Mononuclear cell (primary cell): Measurements from ENCODE around the gene DRC1. TPM values are rescaled to one million over a fixed set of nuclear protein-coding genes. Genes with fewer than 3 reads are reported as not detected.

ENCODE experiments used
- H3K27me3 ChIP-seq: 2 replicates; pipeline ENCODE4 v1.6.0; 2011; ENCODE audit warnings: low read length, control low read depth; ENCODE audit not compliant: insufficient read depth
- H3K4me1 ChIP-seq: 2 replicates; pipeline ENCODE4 v1.5.1; 2011; ENCODE audit warnings: mild to moderate bottlenecking, low read length, control low read depth; ENCODE audit not compliant: insufficient read depth
- H3K4me3 ChIP-seq: 2 replicates; pipeline ENCODE4 v1.5.1; 2011; ENCODE audit warnings: mild to moderate bottlenecking, low read length, moderate library complexity
- H3K9me3 ChIP-seq: 2 replicates; pipeline ENCODE4 v1.5.1; 2011; ENCODE audit warnings: low read depth, mild to moderate bottlenecking, control low read depth, low read length
- total RNA-seq: library from RNA; depleted of rRNA; stranded (reverse); fragments of >200 nt; gene quantifications from one replicate; pipeline ENCODE4 v1.2.3, GENCODE V29; 2012

Gene DRC1
- total RNA-seq, 1 donor = not detected

DNA sequence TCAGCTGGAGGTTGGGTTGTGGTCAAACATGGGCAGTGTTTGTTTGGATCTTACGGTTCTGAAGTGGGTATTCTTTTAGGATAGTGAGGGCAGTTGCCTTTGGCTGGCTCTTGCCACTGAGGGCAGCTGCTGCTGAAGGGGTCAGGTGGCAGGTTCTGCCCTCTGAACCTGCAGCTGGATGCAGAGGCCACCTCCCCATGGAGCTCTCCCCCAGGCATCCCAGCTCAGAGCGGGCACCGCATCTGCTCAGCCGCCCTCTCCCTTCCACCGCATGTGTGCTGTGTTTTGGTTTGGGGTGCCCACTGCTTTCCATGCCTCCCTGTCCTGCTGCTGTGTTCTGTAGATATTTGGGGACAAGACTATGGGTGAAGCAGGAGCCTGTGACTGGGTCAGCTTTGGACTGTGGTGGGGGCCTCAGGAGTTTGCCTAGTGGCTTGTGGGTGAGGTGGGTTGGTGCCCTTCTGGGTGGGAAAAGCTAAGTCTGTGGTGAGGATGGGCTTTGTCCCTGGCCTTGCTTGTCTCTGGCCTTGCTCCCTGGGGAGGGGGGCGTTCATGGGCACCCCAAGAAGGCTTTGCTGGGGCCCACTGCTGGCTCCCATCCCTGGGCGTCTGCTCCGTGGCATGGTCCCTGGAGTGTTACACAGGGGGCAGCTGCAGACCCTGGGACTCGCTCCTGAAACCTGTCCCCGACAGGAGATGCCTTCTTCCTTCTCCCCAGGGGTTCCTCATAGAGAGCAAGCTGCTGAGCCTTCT lies 47.7 kb downstream of the DRC1 start:
- no peak overlapping the region for H3K4me3 ChIP-seq
- no peaks in the 10 kb centered on the region for H3K4me1 ChIP-seq
- no peaks in the 10 kb centered on the region for H3K27me3 ChIP-seq
- H3K9me3 ChIP-seq = no peaks in the 10 kb centered on the region

DNA sequence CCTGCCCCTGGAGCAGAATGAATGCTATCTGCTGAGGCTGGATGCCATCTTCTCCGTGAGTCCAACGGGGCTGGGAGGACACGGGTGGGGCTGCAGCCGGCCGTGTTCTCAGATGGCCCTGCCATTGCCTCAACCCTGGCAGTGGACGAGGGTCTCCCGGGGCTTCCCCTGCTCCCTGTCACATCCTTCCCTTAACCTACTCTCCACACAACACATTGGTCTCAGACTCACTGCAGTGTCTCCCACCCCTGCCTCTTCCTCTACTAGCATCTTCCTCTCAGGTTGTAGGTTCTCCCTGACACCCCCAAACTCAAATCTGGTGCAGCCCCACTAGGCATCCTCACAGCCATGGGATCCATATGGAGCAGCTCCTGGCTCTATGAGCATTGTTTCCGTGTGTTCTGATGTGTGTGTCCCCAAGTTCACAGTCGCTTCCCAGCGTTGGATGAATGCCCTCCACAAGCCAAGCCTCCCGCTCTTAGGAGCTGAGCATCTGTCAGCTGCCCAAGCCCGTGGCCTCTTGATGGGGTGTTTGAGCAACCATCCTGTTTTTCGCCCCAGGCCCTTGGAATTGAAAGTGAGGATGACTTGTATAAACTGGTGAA lies 48.4 kb downstream of the DRC1 start:
- Histone ChIP-seq H3K4me3 (no peak overlapping the region), H3K27me3 (no peaks in the 10 kb centered on the region), H3K4me1 (peaks cover 3% of the 10 kb centered on the region), H3K9me3 (no peaks in the 10 kb centered on the region)

DNA sequence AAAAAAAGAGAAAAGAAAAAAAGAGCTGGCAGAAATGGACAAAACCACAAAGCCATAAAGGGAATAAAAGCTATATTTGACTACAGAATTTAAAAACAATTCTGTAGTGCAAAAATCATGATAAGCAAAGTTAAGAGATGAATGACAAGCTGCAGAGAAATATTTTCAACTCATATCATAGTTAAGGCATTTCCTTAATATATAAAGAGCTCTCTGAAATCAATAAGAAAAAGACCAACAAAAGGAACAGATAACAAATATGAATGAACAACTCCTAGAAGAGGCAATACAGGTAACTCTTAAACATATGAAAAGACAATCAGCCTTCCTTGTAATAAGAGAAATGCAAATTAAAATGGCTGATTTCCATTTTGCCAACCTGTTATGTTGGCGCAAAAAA lies 50.0 kb downstream of the DRC1 start:
- no peak overlapping the region for H3K4me3 ChIP-seq
- H3K4me1 ChIP-seq = peaks cover 19% of the 10 kb centered on the region
- no peaks in the 10 kb centered on the region for H3K27me3 ChIP-seq

DNA sequence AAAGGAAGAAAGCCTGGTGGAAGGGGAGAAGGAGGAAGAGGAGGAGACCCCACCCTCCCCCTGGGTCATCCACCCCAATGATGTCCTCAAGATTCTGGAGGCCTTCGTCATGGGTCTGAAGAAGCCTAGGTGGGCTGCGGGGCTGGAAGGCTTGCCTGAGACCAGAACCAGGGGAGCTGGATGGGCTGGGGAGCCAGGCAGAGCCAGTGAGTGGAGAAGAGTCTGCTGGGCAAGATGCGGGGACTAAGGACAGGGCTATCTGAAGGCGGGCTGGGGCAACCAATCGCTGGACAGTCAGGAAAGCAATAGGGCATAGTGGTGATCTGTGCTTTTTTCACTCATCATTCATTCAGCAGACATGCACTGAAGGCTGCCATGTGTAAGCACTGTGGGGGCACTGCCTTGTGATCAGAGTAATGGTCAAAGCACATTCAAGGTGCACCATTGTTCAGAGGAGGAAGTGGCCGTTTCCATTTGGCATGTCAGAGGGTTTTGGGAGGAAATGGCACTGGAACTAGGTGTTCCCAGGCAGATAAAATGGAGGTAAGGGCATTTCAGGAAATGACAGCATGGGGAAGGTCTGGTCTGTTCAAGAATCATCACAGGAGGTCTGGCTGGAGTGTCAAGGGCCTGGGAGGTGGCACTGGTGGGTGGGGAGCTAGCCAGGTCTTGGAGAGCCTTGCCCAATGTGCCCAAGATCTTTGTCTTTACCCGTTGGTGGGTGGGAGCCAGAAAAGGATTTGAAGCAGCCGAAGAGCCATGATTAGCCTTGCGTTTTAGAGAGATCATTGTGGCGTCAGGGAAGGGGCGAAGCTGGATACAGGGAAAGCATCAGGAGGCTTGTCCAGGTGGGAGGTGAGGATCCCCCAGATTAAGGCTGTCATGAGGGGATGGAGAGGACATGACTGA lies 52.0 kb downstream of the DRC1 start:
- Histone ChIP-seq H3K4me3 (no peak overlapping the region), H3K27me3 (no peaks in the 10 kb centered on the region), H3K9me3 (no peaks in the 10 kb centered on the region), H3K4me1 (peaks cover 38% of the 10 kb centered on the region)

More for the DNA sequence above, 50.0 kb downstream of the DRC1 start:
- H3K9me3 ChIP-seq = no peaks in the 10 kb centered on the region

DNA sequence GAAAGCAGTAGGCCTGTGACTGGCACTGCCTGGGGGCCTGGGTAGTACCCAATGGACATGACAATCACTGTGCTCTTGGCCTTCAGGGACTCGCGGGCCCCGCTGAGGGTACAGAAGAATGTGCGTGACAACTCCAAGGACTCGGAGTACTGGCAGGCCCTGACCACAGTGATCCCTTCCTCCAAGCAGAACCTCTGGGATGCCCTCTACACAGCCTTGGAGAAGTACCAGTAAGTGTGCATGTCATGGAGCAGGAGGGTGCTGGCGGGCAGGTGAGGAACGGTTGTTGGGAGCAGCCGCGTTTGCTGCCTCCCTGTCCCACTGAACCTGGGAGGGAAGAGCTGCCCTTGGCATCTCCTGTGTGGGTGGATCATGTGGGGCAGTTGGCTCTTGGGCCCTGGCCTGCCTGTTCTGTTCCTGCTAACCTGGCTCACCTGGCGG lies 52.9 kb downstream of the DRC1 start:
- Histone ChIP-seq H3K9me3 (no peaks in the 10 kb centered on the region), H3K4me1 (peaks cover 43% of the 10 kb centered on the region), H3K4me3 (no peak overlapping the region), H3K27me3 (no peaks in the 10 kb centered on the region)

DNA sequence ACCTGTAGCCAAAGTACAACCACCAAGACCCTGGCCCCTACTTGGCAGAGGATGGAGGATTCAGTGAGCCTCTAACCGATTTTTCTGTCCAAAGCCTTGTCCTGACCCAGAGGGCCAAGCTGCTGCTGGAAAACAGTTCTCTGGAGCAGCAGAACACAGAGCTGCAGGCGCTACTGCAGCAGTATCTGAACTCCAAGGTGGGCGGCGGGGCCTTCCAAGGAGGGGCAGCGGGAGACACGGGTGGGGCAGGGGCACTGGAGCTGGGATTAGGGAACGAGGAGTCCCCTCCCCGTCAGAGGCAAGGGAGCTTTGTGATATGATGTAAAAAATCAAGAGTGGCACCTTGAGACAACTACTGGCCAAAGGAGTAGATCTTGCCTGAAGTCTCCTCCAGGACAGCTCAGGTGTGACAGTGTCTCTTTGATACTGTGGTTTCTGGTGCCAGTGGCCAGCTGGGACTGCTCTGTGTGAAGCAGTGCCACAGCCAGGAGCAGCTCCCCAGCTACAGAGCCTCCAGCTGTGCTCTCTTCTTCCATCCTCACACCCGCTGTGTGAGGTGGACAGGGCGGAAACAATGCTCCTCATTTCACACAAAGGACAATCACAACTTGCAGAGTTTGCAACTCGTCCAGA lies 53.4 kb downstream of the DRC1 start:
- Histone ChIP-seq H3K9me3 (no peaks in the 10 kb centered on the region), H3K4me1 (peaks cover 43% of the 10 kb centered on the region), H3K4me3 (no peak overlapping the region), H3K27me3 (no peaks in the 10 kb centered on the region)

DNA sequence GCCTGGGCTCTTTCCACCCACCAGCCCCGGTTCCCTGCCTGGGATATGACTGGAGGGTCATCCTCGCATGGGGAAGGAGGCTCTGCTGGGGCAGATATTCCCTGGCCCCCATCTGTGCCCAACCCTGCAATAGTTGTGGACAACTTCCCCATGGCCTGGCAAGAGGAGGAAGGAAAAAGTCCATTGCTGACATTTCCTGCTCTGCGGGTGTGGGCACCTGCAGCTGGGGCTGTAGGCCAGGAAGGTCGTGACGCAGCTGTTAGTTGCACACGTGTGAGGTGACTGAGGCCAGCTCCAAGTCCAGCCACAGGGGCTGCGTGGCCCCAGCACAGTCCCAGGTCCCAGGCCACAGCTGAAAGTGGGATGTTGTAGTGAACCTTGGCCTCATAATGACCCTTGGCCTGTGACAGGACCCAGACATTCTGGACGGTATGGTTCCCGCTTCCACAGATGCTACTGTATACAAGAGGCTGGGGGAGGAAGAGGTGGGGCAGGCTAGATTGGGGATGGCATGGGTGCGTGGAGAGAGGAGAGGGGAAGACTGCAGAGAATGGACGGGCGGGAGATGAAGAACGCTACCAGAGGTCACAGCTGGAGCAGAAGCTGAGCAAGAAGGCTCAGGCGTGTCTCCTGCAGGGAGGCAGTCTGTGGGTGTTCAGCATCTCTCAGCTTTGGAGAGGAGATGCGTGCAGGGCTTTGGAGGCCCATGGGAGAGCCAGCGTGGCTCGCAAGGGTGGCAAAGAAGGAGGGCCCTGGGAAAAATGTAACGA lies 54.1 kb downstream of the DRC1 start:
- H3K4me3 ChIP-seq = no peak overlapping the region

DNA sequence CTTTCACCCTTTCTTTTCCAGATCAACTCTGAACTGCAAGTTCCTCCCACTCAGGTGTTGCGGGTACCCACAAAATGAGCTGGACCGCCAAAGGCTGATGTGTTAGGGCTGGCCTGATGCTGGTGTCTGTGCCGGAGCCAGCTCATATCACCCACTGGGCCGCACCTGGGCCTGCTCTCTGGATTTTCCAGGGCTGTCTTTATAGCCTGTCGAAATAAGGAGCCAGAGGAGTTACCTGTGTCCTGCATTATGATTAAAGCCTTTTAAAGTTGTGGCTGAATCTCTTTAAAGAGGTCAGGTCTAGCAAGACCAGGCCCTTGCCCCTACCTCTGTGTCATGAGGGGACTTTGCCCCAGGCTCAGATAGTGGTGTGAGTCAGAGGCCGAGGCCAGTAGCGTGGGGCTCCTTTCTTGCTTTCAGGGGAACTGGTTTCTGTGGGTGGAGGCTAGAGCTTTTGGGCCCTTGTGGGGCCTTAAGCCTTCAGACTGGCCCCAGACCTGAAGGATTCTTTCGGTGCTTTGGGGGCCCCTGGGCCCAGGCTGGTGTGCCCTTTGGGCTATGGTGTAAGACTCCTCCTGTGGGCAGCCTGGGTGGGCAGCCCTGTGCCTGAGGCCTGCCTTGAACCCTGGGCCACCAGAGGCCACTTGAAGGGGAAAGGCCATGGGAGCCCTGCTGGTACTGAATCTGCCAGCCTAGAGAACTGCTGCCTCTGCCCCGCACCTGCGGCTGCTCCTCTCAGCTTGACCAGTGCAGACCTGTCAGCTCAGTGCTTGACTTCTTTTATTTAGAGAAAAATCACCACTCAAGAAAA lies 54.9 kb downstream of the DRC1 start:
- no peak overlapping the region for H3K4me3 ChIP-seq
- H3K27me3 ChIP-seq = no peaks in the 10 kb centered on the region
- peaks cover 43% of the 10 kb centered on the region for H3K4me1 ChIP-seq
- no peaks in the 10 kb centered on the region for H3K9me3 ChIP-seq

More for the DNA sequence above, 54.1 kb downstream of the DRC1 start:
- Histone ChIP-seq H3K27me3 (no peaks in the 10 kb centered on the region), H3K9me3 (no peaks in the 10 kb centered on the region), H3K4me1 (peaks cover 43% of the 10 kb centered on the region)

DNA sequence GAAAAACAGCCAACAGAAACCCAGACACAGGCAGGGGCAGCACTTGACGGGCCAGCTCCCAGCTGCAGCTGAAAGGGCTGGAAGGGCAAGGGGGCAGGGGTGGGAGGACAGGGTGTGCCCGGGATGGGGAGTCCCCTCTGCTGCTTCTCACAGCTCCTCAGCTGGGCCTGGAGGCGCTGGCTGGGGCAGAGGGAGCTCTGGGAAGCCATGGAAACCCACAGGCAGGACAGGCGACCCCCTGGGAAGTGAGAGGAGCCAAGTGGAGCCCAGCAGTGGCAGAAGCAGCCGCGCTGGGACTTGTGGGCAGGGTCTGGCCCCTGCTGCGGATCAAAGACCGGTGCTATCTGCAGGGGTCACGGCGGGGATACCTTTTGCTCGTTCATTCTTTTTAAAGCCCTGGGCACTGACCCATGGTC lies 55.5 kb downstream of the DRC1 start:
- no peaks in the 10 kb centered on the region for H3K9me3 ChIP-seq
- H3K4me1 ChIP-seq = peaks cover 43% of the 10 kb centered on the region
- H3K27me3 ChIP-seq = no peaks in the 10 kb centered on the region
- no peak overlapping the region for H3K4me3 ChIP-seq

DNA sequence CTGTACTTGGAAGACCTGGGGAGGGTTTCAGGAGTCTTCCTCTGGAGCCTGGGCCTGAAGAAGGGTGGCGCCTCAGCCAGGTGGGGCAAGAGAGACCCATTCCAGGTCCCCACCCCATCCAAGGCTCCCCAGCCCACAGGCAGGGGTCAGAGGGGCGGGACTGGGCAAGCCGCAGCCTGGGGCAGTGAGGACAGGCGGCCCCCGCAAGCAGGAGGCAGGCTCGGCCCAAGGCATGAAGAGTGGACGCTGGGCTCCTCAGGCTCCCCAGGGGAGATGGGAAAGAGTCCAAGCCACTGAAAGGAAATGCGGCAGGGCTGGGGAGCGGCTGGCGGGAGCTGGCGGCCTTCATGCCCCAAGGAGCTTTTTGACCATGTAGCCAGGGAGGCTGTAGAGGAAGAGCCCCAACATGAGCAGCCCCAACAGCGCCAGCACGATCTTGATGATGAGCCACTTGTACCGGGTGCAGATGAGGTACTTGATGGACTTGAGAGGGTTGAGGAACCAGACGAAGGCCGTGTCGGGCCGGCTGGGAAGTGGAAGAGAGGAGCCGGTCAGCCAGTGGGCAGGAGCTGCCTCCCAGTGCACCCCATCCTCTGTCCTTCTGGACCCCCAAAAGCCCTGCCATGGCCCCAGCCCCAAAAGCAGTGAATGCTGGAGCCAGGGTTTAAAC lies 56.1 kb downstream of the DRC1 start:
- H3K27me3 ChIP-seq = no peaks in the 10 kb centered on the region
- H3K4me3 ChIP-seq = no peak overlapping the region
- no peaks in the 10 kb centered on the region for H3K9me3 ChIP-seq
- H3K4me1 ChIP-seq = peaks cover 43% of the 10 kb centered on the region

DNA sequence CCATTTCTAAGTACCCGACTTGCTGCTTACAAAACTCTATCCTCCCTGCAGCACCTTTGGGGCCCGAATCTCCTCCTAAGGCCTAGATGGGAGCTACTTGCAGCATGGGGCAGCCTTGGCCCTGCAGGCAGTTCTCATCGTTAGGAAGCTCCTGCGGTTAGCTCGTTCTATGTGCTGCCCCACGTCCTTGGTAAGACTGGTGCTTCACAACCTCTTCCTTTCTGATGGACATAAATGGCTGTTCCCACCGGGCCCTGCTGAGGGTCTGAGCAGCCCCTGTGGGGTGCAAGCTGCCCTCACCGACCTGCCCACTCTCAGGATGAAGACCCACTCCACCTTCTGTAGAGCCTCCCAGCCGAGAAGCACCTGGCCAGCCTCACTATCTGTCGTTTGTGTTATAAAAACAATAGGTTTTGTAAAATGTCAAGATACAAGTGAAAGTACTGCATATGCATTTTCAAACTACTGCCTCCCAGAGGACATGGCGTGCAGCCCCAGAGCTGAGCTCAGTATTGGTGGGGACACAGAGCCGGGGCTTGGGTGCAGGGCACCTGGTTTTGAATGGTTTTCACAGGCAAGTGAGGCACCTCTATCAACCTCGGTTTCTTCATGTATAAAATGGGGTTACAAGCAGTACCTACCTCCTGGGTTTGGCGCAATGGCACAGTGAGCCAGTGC lies 56.8 kb downstream of the DRC1 start:
- Histone ChIP-seq H3K4me3 (no peak overlapping the region), H3K4me1 (peaks cover 43% of the 10 kb centered on the region), H3K27me3 (no peaks in the 10 kb centered on the region), H3K9me3 (no peaks in the 10 kb centered on the region)

DNA sequence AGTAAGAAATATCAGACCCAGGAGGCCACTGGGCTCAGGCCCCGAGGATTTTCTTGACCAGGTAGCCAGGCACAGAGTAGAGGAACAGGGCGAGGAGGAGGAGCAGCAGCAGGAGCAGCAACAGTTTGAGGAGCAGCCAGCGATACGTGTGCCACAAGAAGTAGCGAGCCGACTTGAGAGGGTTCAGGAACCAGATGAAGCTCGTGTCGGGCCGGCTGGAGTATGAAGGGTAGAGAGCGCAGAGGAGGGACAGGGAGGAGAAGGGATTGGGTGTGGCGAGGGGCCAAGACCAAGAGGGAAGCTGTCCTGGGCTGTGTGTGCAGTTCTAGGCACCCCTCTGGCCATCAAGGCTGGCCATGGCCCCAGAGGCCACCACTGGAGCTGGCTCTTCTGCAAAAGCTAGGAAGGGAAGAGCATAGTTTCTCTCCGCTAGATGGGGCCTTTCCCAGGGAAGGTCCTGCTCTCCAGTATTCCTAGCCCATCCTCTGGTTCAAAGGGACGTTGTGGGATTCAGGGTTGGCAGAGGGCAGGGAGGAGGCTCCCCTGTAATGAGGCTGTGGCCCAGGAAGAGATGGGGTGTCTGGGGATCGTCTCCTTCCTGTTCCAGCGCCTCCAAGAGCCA lies 58.4 kb downstream of the DRC1 start:
- H3K27me3 ChIP-seq = no peaks in the 10 kb centered on the region
- H3K4me3 ChIP-seq = no peak overlapping the region
- H3K4me1 ChIP-seq = peaks cover 40% of the 10 kb centered on the region
- no peaks in the 10 kb centered on the region for H3K9me3 ChIP-seq
